A549 treated with RU486 at 1 μM for 4 hours (cell line): ENCODE measurements around the gene HOXA3. TPM values are rescaled to one million over a fixed set of nuclear protein-coding genes. Genes with fewer than 3 reads are reported as not detected.

Experiments
- total RNA-seq: library from RNA; stranded (reverse); fragments of 200-300 nt; extraction: Qiagen RNA extraction; gene quantifications from 5 replicates; pipeline ENCODE4 v1.2.3, GENCODE V29; 2022; ENCODE audit warnings: low read depth

HOXA3 gene
- total RNA-seq = 6.0 to 11.2 TPM (median 9.0 TPM) in 5 replicates

GRCh38 chr7:27151931-27152815, at the start of gene HOXA3:
TSS of gene HOXA3 (minus strand) at chr7:27152583. CDS start at chr7:27110640, 41,943 bp downstream.

GRCh38 chr7:27199849-27200760, 47.7 kb upstream of the HOXA3 start, which contains the start of gene HOXA13:
TSS of gene HOXA13 (minus strand) at chr7:27200091. CDS start at chr7:27200077, 14 bp downstream.

DNA sequence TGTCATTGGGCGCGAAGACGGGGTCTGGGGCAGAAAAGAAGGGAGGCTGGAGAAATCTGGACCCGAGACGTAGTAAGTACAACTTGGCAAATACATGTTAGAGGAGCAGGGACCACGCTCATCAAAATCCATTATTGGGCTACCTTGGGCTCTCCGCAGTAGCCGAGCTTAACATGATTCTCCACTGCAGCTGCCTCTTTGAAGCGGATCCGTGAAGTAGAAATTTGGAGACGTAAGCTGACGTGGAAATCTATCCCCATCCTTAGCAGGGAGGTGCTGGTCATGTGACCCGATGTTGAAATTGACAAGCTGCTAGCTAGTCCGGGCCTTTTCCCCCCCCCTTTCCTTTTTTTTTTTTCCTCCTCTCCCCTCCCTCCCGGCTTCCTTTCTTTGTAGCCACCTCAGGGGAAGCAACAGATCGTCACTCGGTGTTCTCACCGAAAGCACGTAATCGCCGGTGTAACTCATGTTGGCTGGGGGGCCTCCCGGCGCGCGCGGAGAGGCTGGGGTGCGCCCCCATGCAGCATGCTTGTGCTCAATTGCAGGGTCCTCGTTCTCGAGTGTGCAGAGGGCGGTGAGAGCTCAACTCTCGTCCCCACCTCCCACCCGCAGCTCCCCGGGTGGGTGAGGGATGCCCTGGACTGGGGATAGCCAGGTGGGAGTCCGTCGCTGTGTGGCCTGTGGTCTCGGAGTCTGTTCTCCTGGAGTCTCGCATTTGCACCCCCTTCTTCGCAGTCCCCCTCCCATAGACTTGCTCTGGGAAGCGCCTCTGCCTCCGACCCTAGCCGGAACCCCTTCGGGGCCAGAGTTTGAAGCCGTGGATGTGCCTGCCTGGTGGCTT, 32.9 kb upstream of the HOXA3 start, which contains the start of gene HOXA11:
TSS of gene HOXA11 (minus strand) at position 220 of the 841 bp plus-strand sequence. CDS start at position 132, 88 bp downstream.

DNA sequence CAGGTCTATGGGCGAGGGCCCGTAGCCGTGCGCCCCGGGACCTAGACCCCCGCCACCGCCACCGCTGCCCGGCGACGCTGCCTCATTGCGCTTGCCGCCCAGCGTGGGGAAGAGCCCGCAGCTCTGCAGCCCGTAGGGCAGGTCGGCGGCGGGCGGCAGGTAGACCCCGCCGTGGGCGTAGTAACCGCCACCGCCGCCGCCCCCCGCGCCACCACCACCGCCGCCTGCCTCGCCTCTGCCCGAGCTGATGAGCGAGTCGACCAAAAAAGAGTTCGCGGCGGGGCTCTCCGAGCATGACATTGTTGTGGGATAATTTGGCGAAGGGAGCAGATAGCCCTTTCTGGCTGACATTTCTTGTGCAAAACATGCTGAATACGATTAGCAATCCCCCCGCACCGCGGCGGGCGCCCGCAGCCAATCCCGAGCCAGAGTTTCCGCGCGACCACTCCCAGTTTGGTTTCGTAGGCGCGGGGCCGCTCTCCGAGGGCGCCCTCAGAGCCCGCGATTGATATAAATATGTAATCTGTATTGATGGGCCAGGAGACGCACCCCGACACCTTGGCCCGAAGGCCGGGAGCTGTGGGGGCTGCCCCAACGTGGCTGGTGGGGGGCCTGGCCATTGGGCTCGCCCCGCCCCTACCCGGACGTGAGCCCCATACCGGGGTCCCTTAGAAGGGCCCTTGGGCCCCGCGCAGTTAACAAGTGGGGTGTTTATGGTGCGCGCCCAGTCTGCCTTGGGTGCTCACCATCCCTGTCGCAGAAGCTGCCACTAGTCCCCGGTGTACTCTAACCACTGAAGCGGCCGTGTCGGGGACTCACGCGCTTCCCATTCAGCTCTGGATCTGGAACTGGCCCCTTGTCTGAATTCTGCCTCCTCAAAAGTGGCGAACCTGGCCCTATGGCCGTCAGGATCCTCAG, 21.8 kb upstream of the HOXA3 start, which contains the start of gene HOXA10:
TSS of gene HOXA10 (minus strand) at position 365 of the 918 bp plus-strand sequence. CDS start at position 351, 14 bp downstream.

DNA sequence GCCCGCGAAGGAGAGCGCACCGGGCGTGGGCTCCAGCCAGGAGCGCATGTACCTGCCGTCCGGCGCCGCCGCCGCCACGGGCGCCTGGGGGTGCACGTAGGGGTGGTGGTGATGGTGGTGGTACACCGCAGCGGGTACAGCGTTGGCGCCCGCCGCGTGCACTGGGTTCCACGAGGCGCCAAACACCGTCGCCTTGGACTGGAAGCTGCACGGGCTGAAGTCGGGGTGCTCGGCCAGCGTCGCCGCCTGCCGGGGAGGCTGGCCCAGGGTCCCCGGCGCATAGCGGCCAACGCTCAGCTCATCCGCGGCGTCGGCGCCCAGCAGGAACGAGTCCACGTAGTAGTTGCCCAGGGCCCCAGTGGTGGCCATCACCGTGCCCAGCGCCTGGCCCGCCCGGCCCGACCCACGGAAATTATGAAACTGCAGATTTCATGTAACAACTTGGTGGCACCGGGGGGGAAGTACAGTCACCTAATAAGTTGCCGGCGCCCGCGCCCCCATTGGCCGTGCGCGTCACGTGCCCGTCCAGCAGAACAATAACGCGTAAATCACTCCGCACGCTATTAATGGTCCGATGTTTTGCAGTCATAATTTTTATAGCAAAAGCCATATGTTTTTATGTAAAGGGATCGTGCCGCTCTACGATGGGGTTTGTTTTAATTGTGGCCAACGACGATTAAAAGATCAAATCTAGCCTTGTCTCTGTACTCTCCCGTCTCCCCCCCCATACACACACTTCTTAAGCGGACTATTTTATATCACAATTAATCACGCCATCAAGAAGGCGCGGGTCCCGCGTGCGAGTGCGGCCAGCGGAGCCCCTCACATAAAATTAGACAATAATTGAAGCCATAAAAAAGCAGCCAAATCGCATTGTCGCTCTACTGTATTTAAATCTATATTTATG, 13.0 kb upstream of the HOXA3 start, which contains the start of gene HOXA9:
TSS of gene HOXA9 (minus strand) at position 449 of the 907 bp plus-strand sequence. CDS start at position 369, 80 bp downstream.

GRCh38 chr7:27156508-27156898, 4.1 kb upstream of the HOXA3 start, which contains the start of gene HOXA7:
TSS of gene HOXA7 (minus strand) at chr7:27156675. CDS start at chr7:27156545, 130 bp downstream.

GRCh38 chr7:27147199-27148030, 5.0 kb downstream of the HOXA3 start, which contains the start of gene HOXA6:
TSS of gene HOXA6 (minus strand) at chr7:27147774. CDS start at chr7:27147749, 25 bp downstream.

DNA sequence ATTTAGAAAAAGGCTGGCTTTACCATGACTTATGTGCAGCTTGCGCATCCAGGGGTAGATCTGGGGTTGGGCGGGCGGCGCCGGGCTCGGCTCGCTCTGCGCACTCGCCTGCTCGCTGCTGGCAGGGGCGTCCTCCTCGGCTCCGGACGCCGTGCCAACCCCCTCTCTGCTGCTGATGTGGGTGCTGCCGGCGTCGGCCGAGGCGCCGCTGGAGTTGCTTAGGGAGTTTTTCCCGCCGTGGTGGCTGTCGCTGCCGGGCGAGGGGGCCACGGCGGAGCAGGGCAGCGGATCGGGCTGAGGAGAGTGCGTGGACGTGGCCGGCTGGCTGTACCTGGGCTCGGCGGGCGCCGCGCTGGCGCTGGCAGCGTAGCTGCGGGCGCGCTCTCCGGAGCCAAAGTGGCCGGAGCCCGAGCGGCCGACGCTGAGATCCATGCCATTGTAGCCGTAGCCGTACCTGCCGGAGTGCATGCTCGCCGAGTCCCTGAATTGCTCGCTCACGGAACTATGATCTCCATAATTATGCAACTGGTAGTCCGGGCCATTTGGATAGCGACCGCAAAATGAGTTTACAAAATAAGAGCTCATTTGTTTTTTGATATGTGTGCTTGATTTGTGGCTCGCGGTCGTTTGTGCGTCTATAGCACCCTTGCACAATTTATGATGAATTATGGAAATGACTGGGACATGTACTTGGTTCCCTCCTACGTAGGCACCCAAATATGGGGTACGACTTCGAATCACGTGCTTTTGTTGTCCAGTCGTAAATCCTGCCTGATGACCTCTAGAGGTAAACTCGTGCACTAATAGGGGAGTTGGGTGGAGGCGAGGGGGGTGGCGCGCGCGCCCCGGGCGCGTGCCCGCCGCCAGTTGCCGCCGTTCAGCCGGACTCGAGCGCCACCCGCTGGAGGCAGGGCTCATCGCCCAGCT, 9.1 kb downstream of the HOXA3 start, which contains the start of gene HOXA5:
TSS of gene HOXA5 (minus strand) at position 659 of the 927 bp plus-strand sequence. CDS start at position 585, 74 bp downstream.

DNA sequence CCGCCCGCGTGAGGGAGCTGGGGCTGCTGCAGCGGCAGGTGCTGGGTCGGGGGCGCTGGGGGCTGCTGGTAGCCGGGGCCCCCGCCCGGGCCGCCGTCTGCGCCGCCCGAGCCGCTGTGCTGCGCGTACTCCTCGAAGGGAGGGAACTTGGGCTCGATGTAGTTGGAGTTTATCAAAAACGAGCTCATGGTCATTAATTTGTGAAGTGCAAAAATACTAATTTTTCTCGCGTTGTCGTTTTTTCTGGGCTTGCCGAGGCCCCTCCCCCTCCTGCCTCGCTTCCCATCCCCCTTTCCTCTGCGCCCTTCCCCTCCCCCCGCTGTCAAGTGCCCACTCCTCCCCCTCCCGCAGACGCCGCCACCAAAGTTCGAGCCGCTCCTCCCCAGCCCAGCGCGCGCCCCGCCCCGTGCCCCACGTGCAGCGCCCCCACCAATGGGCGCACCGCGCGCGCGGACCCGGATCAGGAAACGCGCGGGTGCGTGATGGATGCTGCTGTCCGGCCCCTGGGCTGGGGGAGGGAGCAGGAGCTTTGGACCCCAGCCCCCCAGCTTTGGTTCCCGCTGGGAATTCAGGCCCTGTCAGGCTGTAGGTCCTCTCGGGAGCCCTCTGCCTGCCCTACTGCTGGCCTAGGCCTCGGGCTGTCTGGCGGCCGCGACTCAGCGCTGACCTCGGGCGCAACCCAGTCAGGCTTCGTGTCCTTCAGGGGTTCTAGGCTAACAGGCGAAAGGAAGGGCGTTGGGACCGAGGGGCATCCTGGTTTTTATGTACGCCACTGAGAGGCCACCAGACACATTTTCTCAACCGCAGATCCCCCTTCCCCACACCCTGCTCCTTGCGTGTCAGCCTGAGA, 21.6 kb downstream of the HOXA3 start, which contains the start of gene HOXA4:
TSS of gene HOXA4 (minus strand) at position 218 of the 850 bp plus-strand sequence. CDS start at position 194, 24 bp downstream.

GRCh38 chr7:27102581-27103442, 49.6 kb downstream of the HOXA3 start, which contains the start of gene HOXA2:
TSS of gene HOXA2 (minus strand) at chr7:27102683. CDS start at chr7:27102500, 183 bp downstream.

DNA sequence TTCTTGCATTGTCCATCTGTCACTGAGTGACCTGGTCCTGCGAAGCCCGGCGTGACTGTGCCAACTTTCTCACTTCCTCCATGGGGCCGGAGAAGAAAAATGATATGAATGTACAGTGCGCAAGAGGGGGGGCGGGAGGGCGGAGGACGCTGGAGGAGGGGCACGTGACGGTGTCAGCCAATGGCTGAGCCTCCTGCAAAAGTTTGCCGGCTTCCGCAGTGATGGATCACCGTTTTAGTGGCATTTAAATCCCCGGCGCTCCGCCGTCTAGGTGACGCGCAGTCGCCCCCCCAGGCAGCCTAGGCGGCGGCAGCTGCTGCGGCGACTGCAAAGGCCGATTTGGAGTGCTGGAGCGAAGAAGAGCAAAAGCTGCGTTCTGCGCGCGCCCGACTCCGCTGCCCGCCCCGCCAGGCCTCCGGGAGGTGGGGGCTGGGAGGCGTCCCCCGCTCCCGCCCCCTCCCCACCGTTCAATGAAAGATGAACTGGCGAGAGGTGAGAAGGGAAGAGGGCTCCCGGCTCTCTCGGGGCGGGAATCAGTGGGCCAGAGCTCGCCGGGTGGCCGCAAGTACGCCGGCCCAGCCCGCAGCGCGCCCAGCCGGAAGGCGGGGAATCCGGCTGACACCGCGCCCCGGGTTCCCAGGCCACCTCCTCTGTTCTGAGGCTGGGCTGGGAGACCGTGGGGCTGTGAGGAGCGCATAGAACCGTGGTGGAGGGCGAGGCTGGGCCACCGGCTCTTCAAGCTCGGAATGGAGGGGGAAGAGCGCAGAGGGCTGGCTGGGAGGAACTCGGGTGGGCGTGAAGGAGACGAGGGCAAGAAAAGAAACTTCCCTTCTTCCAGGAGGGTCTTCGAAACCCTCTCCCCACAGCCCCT, 56.3 kb downstream of the HOXA3 start, which contains the start of gene HOXA1:
TSS of gene HOXA1 (minus strand) at position 104 of the 871 bp plus-strand sequence. CDS start at position 16, 88 bp downstream.

